Mucosa of stomach (tissue), 1 donor: ENCODE measurements around the gene LTBP1.
"Not testable (repeated sequence)": the region's sequence is repeated elsewhere in the genome, so short reads cannot be mapped to it uniquely, and the experiment has no call there.

Experiments used
- H3K27me3 ChIP-seq: one replicate; pipeline ENCODE4 v1.7.0; 2013; ENCODE audit warnings: mild to moderate bottlenecking, low read length; ENCODE audit not compliant: control insufficient read depth, insufficient read depth
- H3K36me3 ChIP-seq: one replicate; pipeline ENCODE4 v1.7.0; 2013; ENCODE audit warnings: low read length; ENCODE audit not compliant: control insufficient read depth, insufficient read depth
- H3K4me1 ChIP-seq: one replicate; pipeline ENCODE4 v1.7.0; 2013; ENCODE audit warnings: mild to moderate bottlenecking, low read length; ENCODE audit not compliant: control insufficient read depth, insufficient read depth
- H3K4me3 ChIP-seq: one replicate; pipeline ENCODE4 v1.7.0; 2013; ENCODE audit warnings: low read length
- H3K9ac ChIP-seq: one replicate; pipeline ENCODE4 v1.7.0; 2013; ENCODE audit warnings: mild to moderate bottlenecking, low read length, moderate library complexity
- H3K9me3 ChIP-seq: one replicate; pipeline ENCODE4 v1.7.0; 2013; ENCODE audit warnings: mild to moderate bottlenecking, low read length, moderate library complexity; ENCODE audit not compliant: control insufficient read depth
- donor health status: Pancreatic carcinoma.

Gene LTBP1

GRCh38 chr2:32949260-32949659 is 2.5 kb downstream of the LTBP1 start:
- H3K27me3 ChIP-seq = no peaks in the 10 kb centered on the region
- no peaks in the 10 kb centered on the region for H3K36me3 ChIP-seq
- H3K9ac ChIP-seq = no peak overlapping the region
- peaks cover 9% of the 10 kb centered on the region for H3K4me1 ChIP-seq
- no peak overlapping the region for H3K4me3 ChIP-seq
- no peaks in the 10 kb centered on the region for H3K9me3 ChIP-seq

GRCh38 chr2:32951672-32952071 is 4.9 kb downstream of the LTBP1 start:
- H3K36me3 ChIP-seq = no peaks in the 10 kb centered on the region
- H3K9me3 ChIP-seq = no peaks in the 10 kb centered on the region
- peaks cover 9% of the 10 kb centered on the region for H3K4me1 ChIP-seq
- no peak overlapping the region for H3K4me3 ChIP-seq
- H3K9ac ChIP-seq = no peak overlapping the region
- H3K27me3 ChIP-seq = no peaks in the 10 kb centered on the region

GRCh38 chr2:32952761-32953476 is 6.2 kb downstream of the LTBP1 start:
- H3K27me3 ChIP-seq = no peaks in the 10 kb centered on the region
- H3K4me3 ChIP-seq = no peak overlapping the region
- H3K9me3 ChIP-seq = no peaks in the 10 kb centered on the region
- H3K4me1 ChIP-seq = peaks cover 9% of the 10 kb centered on the region
- H3K36me3 ChIP-seq = no peaks in the 10 kb centered on the region
- H3K9ac ChIP-seq = no peak overlapping the region

DNA sequence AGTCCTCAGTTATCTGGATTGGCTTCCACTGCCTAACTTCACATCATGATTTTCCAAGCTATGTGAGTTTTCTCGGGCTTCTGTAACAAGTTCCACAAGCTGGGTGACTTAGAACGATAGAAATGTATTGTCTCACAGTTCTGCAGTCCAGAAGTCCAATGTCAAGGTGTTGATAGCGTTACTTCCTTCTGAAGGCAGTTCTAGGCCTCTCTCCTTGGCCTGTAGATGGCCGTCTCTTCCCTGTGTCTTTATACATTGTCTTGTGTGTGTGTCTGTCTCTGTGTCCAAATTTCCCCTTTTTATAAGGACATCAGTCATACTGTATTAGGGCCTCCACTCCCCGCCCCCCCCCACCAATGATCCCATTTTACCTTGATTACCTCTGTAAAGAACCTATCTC is 7.5 kb downstream of the LTBP1 start:
- Histone ChIP-seq H3K9me3 (no peaks in the 10 kb centered on the region), H3K4me1 (no peaks in the 10 kb centered on the region), H3K27me3 (no peaks in the 10 kb centered on the region), H3K4me3 (no peak overlapping the region), H3K9ac (no peak overlapping the region), H3K36me3 (no peaks in the 10 kb centered on the region)

GRCh38 chr2:32958821-32959220 is 12.1 kb downstream of the LTBP1 start:
- Histone ChIP-seq H3K9me3 (no peaks in the 10 kb centered on the region), H3K9ac (no peak overlapping the region), H3K4me1 (no peaks in the 10 kb centered on the region), H3K4me3 (no peak overlapping the region), H3K36me3 (no peaks in the 10 kb centered on the region), H3K27me3 (no peaks in the 10 kb centered on the region)

DNA sequence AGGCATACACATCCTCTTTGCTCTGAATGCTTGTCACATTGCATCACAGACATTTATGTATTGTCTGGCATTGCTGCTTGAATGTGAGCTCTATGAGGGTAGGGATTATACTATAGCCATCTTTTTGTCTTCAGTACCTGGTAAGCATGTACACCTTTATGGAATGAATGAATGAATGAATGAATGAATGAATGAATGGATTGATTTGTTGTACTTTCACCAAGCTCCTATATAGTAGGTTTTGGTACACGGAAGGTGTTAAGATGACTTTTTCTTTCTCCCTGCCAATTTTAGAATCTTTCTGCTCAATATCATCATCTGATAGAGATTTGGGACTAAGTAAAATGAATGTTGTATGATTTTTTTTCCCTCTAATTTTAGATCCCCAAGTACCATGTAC is 13.5 kb downstream of the LTBP1 start:
- H3K27me3 ChIP-seq = no peaks in the 10 kb centered on the region
- H3K9me3 ChIP-seq = no peaks in the 10 kb centered on the region
- no peaks in the 10 kb centered on the region for H3K4me1 ChIP-seq
- no peaks in the 10 kb centered on the region for H3K36me3 ChIP-seq
- no peak overlapping the region for H3K9ac ChIP-seq
- H3K4me3 ChIP-seq = no peak overlapping the region

DNA sequence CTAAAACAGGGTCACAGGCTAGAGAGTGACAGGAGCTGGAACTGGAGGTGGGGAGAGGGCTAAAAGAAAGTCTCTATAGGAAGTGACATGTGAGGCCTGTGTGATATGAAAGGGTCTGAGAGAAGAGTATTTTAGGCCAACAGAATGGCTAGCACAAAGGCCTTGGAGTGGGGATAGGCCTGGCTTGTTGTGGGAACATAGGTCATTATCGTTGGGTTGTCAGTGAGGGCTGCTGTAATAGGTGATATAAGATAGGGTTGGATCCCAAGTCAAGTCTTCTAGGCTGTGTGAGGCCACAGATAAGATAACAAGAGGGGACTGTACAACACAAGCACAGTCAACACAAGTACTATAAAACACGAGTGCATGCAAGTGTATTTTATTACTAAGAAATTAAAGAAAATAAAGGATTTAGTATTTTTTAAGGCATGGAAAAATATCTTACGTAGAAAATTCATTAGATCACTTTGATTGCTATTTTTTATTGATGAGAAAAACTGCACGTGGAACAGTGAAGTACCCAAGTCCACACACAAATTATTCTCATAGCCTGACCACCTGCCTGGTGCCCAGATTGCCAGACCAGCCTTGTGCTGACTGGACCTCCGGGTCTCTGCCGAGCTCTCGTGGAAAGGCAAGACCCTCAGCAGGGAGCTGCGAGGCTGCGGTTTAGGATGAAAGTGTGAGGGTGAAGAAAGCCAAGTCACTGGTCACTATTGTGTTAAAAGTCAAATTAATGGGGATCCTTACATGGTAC is 14.1 kb downstream of the LTBP1 start:
- Histone ChIP-seq H3K27me3 (no peaks in the 10 kb centered on the region), H3K9me3 (no peaks in the 10 kb centered on the region), H3K4me1 (no peaks in the 10 kb centered on the region), H3K36me3 (no peaks in the 10 kb centered on the region), H3K4me3 (no peak overlapping the region), H3K9ac (no peak overlapping the region)

DNA sequence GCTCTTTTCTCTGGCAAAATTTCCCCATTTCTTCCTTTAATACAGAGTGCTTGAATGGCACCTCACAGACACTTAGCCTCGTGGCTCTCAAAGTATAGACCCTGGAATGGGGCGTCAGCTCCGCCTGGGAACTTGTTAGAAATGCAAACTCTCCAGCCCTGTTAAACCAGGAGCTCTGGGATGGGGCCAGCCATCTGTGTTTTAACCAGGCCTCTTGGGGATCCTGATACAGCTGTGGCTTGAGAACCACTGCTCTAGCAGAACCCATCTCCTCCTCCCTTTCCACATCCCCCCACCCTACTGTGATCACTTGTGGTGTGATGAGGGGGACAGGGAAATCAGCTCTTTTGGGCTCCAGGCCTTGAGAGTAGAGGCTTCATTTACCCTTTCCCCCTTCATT is 15.9 kb downstream of the LTBP1 start:
- H3K36me3 ChIP-seq = no peaks in the 10 kb centered on the region
- H3K27me3 ChIP-seq = no peaks in the 10 kb centered on the region
- no peak overlapping the region for H3K4me3 ChIP-seq
- H3K9me3 ChIP-seq = no peaks in the 10 kb centered on the region
- no peaks in the 10 kb centered on the region for H3K4me1 ChIP-seq
- no peak overlapping the region for H3K9ac ChIP-seq

DNA sequence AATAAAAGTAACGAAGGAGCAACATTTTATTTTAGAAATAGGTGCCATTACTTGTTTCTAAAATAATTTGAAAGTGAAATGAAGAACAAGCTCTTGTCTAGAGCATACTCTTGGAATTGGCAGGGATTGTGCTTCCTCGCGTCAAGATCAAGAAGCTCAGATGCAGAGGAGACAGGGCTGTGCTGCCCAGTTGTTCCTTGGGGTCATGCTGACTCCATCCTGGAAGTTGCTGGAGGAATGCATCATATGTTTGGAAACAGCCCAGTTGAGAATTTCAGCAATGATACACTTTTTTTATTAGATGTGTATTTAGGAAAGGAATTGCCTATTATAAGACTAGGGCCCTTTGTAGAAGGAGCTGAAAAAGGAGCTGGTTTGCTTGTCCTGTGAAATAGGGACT is 17.2 kb downstream of the LTBP1 start:
- no peaks in the 10 kb centered on the region for H3K9me3 ChIP-seq
- no peaks in the 10 kb centered on the region for H3K4me1 ChIP-seq

GRCh38 chr2:32965523-32966171 is 18.9 kb downstream of the LTBP1 start:
- no peak overlapping the region for H3K9ac ChIP-seq
- no peaks in the 10 kb centered on the region for H3K36me3 ChIP-seq
- H3K9me3 ChIP-seq = no peaks in the 10 kb centered on the region
- H3K4me1 ChIP-seq = no peaks in the 10 kb centered on the region
- no peaks in the 10 kb centered on the region for H3K27me3 ChIP-seq
- H3K4me3 ChIP-seq = no peak overlapping the region

More for the DNA sequence above, 17.2 kb downstream of the LTBP1 start:
- H3K27me3 ChIP-seq = no peaks in the 10 kb centered on the region
- H3K4me3 ChIP-seq = no peak overlapping the region
- H3K36me3 ChIP-seq = no peaks in the 10 kb centered on the region
- no peak overlapping the region for H3K9ac ChIP-seq

DNA sequence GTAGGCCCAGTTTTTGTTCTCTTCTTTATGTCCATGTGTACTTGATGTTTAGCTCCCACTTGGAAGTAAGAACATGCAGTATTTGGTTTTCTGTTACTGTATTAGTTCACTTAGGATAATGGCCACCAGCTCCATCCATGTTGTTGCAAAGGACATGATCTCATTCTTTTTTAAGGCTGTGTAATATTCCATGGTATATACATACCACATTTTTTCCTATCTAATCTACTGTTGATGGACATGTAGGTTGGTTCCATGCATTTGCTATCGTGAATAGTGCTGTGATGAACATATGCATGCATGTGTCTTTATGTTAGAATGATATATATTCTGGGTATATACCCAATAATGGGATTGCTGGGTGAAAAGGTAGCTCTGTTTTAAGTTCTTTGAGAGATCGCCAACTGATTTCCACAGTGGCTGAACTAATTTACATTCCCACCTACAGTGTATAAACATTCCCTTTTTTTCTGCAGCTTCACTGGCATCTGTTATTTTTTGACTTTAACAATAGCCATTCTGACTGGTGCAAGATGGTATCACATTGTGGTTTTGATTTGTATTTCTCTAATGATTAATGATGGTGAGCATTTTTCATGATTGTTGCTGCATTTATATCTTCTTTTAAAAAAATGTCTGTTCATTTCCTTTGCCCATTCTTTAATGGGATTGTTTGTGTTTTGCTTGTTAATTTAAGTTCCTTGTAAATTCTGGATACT is 22.9 kb downstream of the LTBP1 start:
- Histone ChIP-seq H3K4me3 (no peak overlapping the region), H3K9me3 (no peaks in the 10 kb centered on the region), H3K4me1 (no peaks in the 10 kb centered on the region), H3K27me3 (no peaks in the 10 kb centered on the region), H3K9ac (no peak overlapping the region), H3K36me3 (no peaks in the 10 kb centered on the region)

- peaks cover 19% of the 10 kb centered on the region for H3K4me1 ChIP-seq
- not testable (repeated sequence) for H3K9ac ChIP-seq, H3K4me3 ChIP-seq, H3K36me3 ChIP-seq, H3K27me3 ChIP-seq, H3K9me3 ChIP-seq
Observed at GRCh38 chr2:32973772-32974171, 27.0 kb downstream of the LTBP1 start.
